H1 (cell line): ENCODE measurements around the gene FKBP6. TPM values are rescaled to one million over a fixed set of nuclear protein-coding genes. Genes with fewer than 3 reads are reported as not detected.

ENCODE experiments used
- CTCF ChIA-PET: fragments of 300-600 bp; sonication (Branson Sonifier 250); formaldehyde crosslinking; loops from one replicate; lab custom pipeline; 2021; ENCODE audit not compliant: partially characterized antibody; lab: Charles Lee
- POLR2A ChIA-PET: fragments of 300-600 bp; sonication (Branson Sonifier 250); formaldehyde crosslinking; loops from one replicate; lab custom pipeline; 2021; ENCODE audit warnings: inconsistent platforms; ENCODE audit not compliant: partially characterized antibody; lab: Charles Lee
- DNase-seq, 2 experiments: peaks; one replicate each; pipeline versions ENCODE4 v3.0.0 to v3.0.0-alpha.2; 2010 to 2022; ENCODE audit warnings: low spot score in 2 of 2, low read depth in 1 of 2, mixed read lengths in 1 of 2
- FAIRE-seq: peaks from 2 replicates; lab custom pipeline; 2011; peaks lifted over from hg19 to GRCh38; lab: Jason Lieb, UNC
- H2AFZ ChIP-seq: 2 replicates; pipeline ENCODE4 v1.8.1; 2012; ENCODE audit warnings: low read length, inconsistent platforms
- H2AK5ac ChIP-seq: 2 replicates; pipeline ENCODE4 v1.6.1; 2013; ENCODE audit warnings: low read depth, low read length
- H2BK120ac ChIP-seq: replicated peaks from 2 replicates; pipeline ENCODE3; 2013; ENCODE audit warnings: low read depth, low read length, inconsistent platforms
- H2BK12ac ChIP-seq: 2 replicates; pipeline ENCODE4 v1.6.1; 2013; ENCODE audit warnings: low read depth, low read length
- H2BK15ac ChIP-seq: 2 replicates; pipeline ENCODE4 v1.6.1; 2013; ENCODE audit warnings: low read length
- H2BK20ac ChIP-seq: 2 replicates; pipeline ENCODE4 v1.6.1; 2013; ENCODE audit warnings: low read length
- H2BK5ac ChIP-seq: 2 replicates; pipeline ENCODE4 v1.6.1; 2013; ENCODE audit warnings: low read depth, low read length
- H3K14ac ChIP-seq: 2 replicates; pipeline ENCODE4 v1.6.1; 2013; ENCODE audit warnings: inconsistent platforms; ENCODE audit not compliant: insufficient read length
- H3K18ac ChIP-seq: 2 replicates; pipeline ENCODE4 v1.6.1; 2013; ENCODE audit warnings: low read length; ENCODE audit errors: extremely low read depth
- H3K23ac ChIP-seq: 2 replicates; pipeline ENCODE4 v1.6.1; 2013; ENCODE audit warnings: inconsistent platforms; ENCODE audit not compliant: insufficient read length
- H3K23me2 ChIP-seq: 2 replicates; pipeline ENCODE4 v1.6.1; 2013; ENCODE audit warnings: low read depth, low read length
- H3K27ac ChIP-seq: 2 replicates; pipeline ENCODE4 v1.6.1; 2011; ENCODE audit warnings: low read depth, low read length, inconsistent platforms
- H3K27me3 ChIP-seq, 4 experiments: replicated peaks in 1 of 4; 1 replicate in 1 of 4; 2 replicates in 3 of 4; pipeline versions ENCODE4 v1.6.1 to v1.8.1; 2011 to 2013; ENCODE audit warnings: low read length in 3 of 4, mild to moderate bottlenecking in 3 of 4, inconsistent platforms in 2 of 4, mixed read lengths in 2 of 4, moderate library complexity in 1 of 4; ENCODE audit not compliant: control insufficient read depth in 3 of 4, insufficient read depth in 3 of 4; ENCODE audit errors: extremely low read depth in 1 of 4
- H3K36me3 ChIP-seq, 4 experiments: 2 replicates each; pipeline versions ENCODE4 v1.6.1 to v1.8.1; 2011 to 2013; ENCODE audit warnings: mild to moderate bottlenecking in 4 of 4, low read length in 3 of 4, moderate library complexity in 2 of 4, control low read depth in 1 of 4, inconsistent platforms in 1 of 4; ENCODE audit not compliant: insufficient read depth in 4 of 4, control insufficient read depth in 2 of 4
- H3K4ac ChIP-seq: replicated peaks from 2 replicates; pipeline ENCODE3; 2013; ENCODE audit warnings: low read length, low read depth, mixed read lengths, inconsistent platforms; ENCODE audit not compliant: insufficient read length
- H3K4me1 ChIP-seq, 4 experiments: replicated peaks in 1 of 4; 1 replicate in 1 of 4; 2 replicates in 3 of 4; pipeline versions ENCODE4 v1.6.1 to v1.8.1; 2011 to 2013; ENCODE audit warnings: low read length in 3 of 4, inconsistent platforms in 2 of 4, mixed read lengths in 1 of 4; ENCODE audit not compliant: insufficient read depth in 4 of 4, control insufficient read depth in 3 of 4
- H3K4me2 ChIP-seq, 2 experiments: 2 replicates each; pipeline versions ENCODE4 v1.6.1 to v1.8.1; 2011 to 2013; ENCODE audit warnings: low read depth in 2 of 2, low read length in 2 of 2, control low read depth in 1 of 2, inconsistent platforms in 1 of 2, mild to moderate bottlenecking in 1 of 2; ENCODE audit not compliant: insufficient read depth in 1 of 2
- H3K4me3 ChIP-seq, 4 experiments: fragments of 200-600, 300-600 bp in 1 of 4; sonication (generic), shearing (Covaris generic), sonication (Bioruptor Twin) in 1 of 4; 2 replicates each; pipeline versions ENCODE4 v1.5.1 to v1.8.1; 2011 to 2016; ENCODE audit warnings: low read length in 4 of 4, low read depth in 3 of 4, control low read depth in 2 of 4, inconsistent platforms in 2 of 4, mild to moderate bottlenecking in 2 of 4, mixed read lengths in 1 of 4, moderate library complexity in 1 of 4; ENCODE audit not compliant: insufficient read depth in 2 of 4; ENCODE audit errors: extremely low read depth in 1 of 4
- H3K56ac ChIP-seq: replicated peaks from 2 replicates; pipeline ENCODE3; 2013; ENCODE audit warnings: low read depth, mild to moderate bottlenecking, mixed read lengths, low read length, inconsistent platforms; ENCODE audit not compliant: insufficient read length
- H3K79me1 ChIP-seq: 2 replicates; pipeline ENCODE4 v1.6.1; 2013; ENCODE audit warnings: low read depth, low read length, control low read depth
- H3K79me2 ChIP-seq, 2 experiments: 2 replicates each; pipeline versions ENCODE4 v1.6.1 to v1.8.1; 2012 to 2013; ENCODE audit warnings: low read length in 2 of 2, mild to moderate bottlenecking in 2 of 2, inconsistent platforms in 1 of 2; ENCODE audit not compliant: insufficient read depth in 2 of 2, control insufficient read depth in 1 of 2
- H3K9ac ChIP-seq, 4 experiments: replicated peaks in 1 of 4; 1 replicate in 1 of 4; 2 replicates in 3 of 4; pipeline versions ENCODE4 v1.6.1 to v1.8.1; 2011 to 2013; ENCODE audit warnings: low read depth in 3 of 4, low read length in 3 of 4, control low read depth in 2 of 4, mild to moderate bottlenecking in 2 of 4, moderate library complexity in 2 of 4, inconsistent platforms in 1 of 4; ENCODE audit errors: extremely low read depth in 1 of 4
- H3K9me3 ChIP-seq, 2 experiments: 2 replicates each; pipeline versions ENCODE4 v1.6.1 to v1.8.1; 2012 to 2013; ENCODE audit warnings: mild to moderate bottlenecking in 2 of 2, moderate library complexity in 2 of 2, control low read depth in 1 of 2, inconsistent platforms in 1 of 2, low read depth in 1 of 2, low read length in 1 of 2, mixed read lengths in 1 of 2; ENCODE audit not compliant: insufficient read depth in 2 of 2
- H4K20me1 ChIP-seq, 2 experiments: replicated peaks in 1 of 2; 2 replicates each; pipeline versions ENCODE3 to v1.8.1; 2011 to 2013; ENCODE audit warnings: inconsistent platforms in 2 of 2, low read length in 2 of 2, mild to moderate bottlenecking in 1 of 2; ENCODE audit not compliant: insufficient read depth in 2 of 2, control insufficient read depth in 1 of 2
- H4K5ac ChIP-seq: 2 replicates; pipeline ENCODE4 v1.6.1; 2013; ENCODE audit warnings: low read length, low read depth, mixed read lengths, inconsistent platforms; ENCODE audit not compliant: insufficient read length
- H4K8ac ChIP-seq: 2 replicates; pipeline ENCODE4 v1.8.0; 2013; ENCODE audit warnings: mild to moderate bottlenecking, moderate library complexity, low read length, inconsistent platforms; ENCODE audit not compliant: insufficient read depth; ENCODE audit errors: extremely low read depth
- H4K91ac ChIP-seq: replicated peaks from 2 replicates; pipeline ENCODE3; 2013; ENCODE audit warnings: low read length, mixed read lengths, inconsistent platforms; ENCODE audit not compliant: insufficient read length
- BRCA1 ChIP-seq: IDR thresholded peaks from 2 replicates; pipeline ENCODE4 v1.6.1; 2012; ENCODE audit warnings: low read depth, low read length, improper control_type of control experiment
- CTCF ChIP-seq, 3 experiments: IDR thresholded peaks; 1 replicate in 2 of 3; 2 replicates in 1 of 3; pipeline versions ENCODE4 v1.5.1 to v1.6.1; 2011; ENCODE audit warnings: low read length in 3 of 3, mild to moderate bottlenecking in 3 of 3, inconsistent platforms in 2 of 3, low read depth in 1 of 3, moderate library complexity in 1 of 3; ENCODE audit not compliant: insufficient read depth in 1 of 3; ENCODE audit errors: control extremely low read depth in 1 of 3
- EGR1 ChIP-seq: IDR thresholded peaks from 2 replicates; pipeline ENCODE4 v1.6.1; 2011; ENCODE audit warnings: low read depth, low read length, borderline replicate concordance
- NRF1 ChIP-seq: IDR thresholded peaks from 2 replicates; pipeline ENCODE4 v1.6.1; 2011; ENCODE audit warnings: mild to moderate bottlenecking, low read depth, low read length, improper control_type of control experiment
- SAP30 ChIP-seq: fragments of 300-600 bp; sonication (generic); IDR thresholded peaks from 2 replicates; pipeline ENCODE4 v1.7.1; 2012; ENCODE audit warnings: low read length, moderate library complexity, mild to moderate bottlenecking, inconsistent platforms; ENCODE audit not compliant: insufficient read depth, insufficient replicate concordance
- TCF12 ChIP-seq: IDR thresholded peaks from 2 replicates; pipeline ENCODE4 v1.6.1; 2011; ENCODE audit warnings: low read depth, mild to moderate bottlenecking, low read length
- WGBS, 2 experiments: shearing (Covaris generic) in 1 of 2; methylation state at CpG; one replicate each; pipeline versions ENCODE4 v1.1.6 to v1.1.7; 2013 to 2015; ENCODE audit warnings: low lambda C conversion rate in 2 of 2, mixed read lengths in 2 of 2, inconsistent platforms in 1 of 2, low coverage in 1 of 2, missing lambda C conversion rate in 1 of 2; ENCODE audit not compliant: insufficient replicate concordance in 2 of 2, insufficient coverage in 1 of 2, insufficient read length in 1 of 2; ENCODE audit errors: extremely low coverage in 1 of 2, missing lambda C conversion rate in 1 of 2; 5-methylcytosine and 5-hydroxymethylcytosine counted together
- polyA plus RNA-seq, 7 experiments: library from polyadenylated mRNA; depleted of rRNA in 3 of 7; stranded (reverse) in 5 of 7; unstranded in 2 of 7; fragments of >200 nt in 5 of 7; fragments of 200-250 nt in 2 of 7; gene quantifications; 1 replicate in 5 of 7; 2 replicates in 1 of 7; 4 replicates in 1 of 7; pipeline versions ENCODE4 v1.2.1 to v1.2.3, GENCODE V29; 2011 to 2013; ENCODE audit warnings: missing spikeins in 2 of 7, mixed read lengths in 2 of 7
- total RNA-seq: library from RNA; stranded (reverse); fragmentation: NEBNext Ultra II Directional; extraction: Animal tissue kit (Norgen Biotek cat#: 25700); gene quantifications from 2 replicates; pipeline ENCODE4 v1.2.1, GENCODE V29; 2021

Gene FKBP6
- total and polyA plus RNA-seq, 2 of the 8 experiments (the other 6 are each of a cell fraction or from before 2014, with no cell fraction given), result 0.14 to 0.19 TPM

GRCh38 chr7:73313521-73313906 lies 14.4 kb upstream of the FKBP6 start:
- Histone ChIP-seq H3K27ac (no peak overlapping the region), H4K20me1 (no peaks in the 10 kb centered on the region), H3K27me3 (peaks cover 0 to 2% (median 0%) of the 10 kb centered on the region in 4 experiments; a peak in 1 of 7 replicates), H3K18ac (no peak overlapping the region), H3K79me2 (no peaks in the 10 kb centered on the region), H3K14ac (no peak overlapping the region), H3K36me3 (no peaks in the 10 kb centered on the region), H4K5ac (no peak overlapping the region), H2BK20ac (no peak overlapping the region), H2AK5ac (no peak overlapping the region), H2BK5ac (no peak overlapping the region), H2BK12ac (no peak overlapping the region), H2BK15ac (no peak overlapping the region), H4K91ac (no peak overlapping the region), H3K4me1 (no peaks in the 10 kb centered on the region), H3K23ac (no peak overlapping the region), H3K56ac (no peak overlapping the region), H3K4ac (no peak overlapping the region), H3K23me2 (no peaks in the 10 kb centered on the region), H3K9me3 (no peaks in the 10 kb centered on the region), H3K79me1 (no peaks in the 10 kb centered on the region), H3K4me3 (no peak overlapping the region), H2AFZ (no peak overlapping the region), H3K9ac (no peak overlapping the region), H4K8ac (no peak overlapping the region)
- no peak for DNase-seq
- WGBS, 2 experiments, result 96% methylated on average over 4 of the region's 4 CpGs; no CpG with 5 or more reads in 1 of the 2 experiments
- CTCF ChIA-PET, result interaction anchor here (0.8 to 2.7 kb wide), 2 partner anchors 11 to 83 kb away, joined by 3 to 11 read pairs; no protein-coding TSS in a partner anchor
- TF ChIP-seq SAP30 (no peak), EGR1 (no peak), CTCF (IDR thresholded peaks at IDR 0.05; ENCODE audit: control extremely low read depth in 1 of 3, insufficient read depth in 1 of 3, low read depth in 1 of 3, low read length in 3 of 3) (no peak), NRF1 (no peak), BRCA1 (no peak), TCF12 (no peak)
- TF ChIP-seq, all 59 proteins: peak for 0
- POLR2A ChIA-PET, result no interaction called here
- no peak for FAIRE-seq
- Histone ChIP-seq H3K4me2 (no peak overlapping the region), H2BK120ac (no peak overlapping the region)
